Epidermal melanocyte (primary cell): ENCODE data around the gene ADGRA3.

Experiments
- DNase-seq: peaks from one replicate; pipeline ENCODE4 v3.0.0; 2011; ENCODE audit warnings: low spot score; ENCODE audit not compliant: insufficient read length

The ADGRA3 gene

GRCh38 chr4:22515888-22516541, at the start of gene ADGRA3:
ADGRA3 (minus strand) TSS chr4:22516066; CDS start chr4:22515784, 282 bp downstream.
- peak; percentile 60 for DNase-seq

DNA sequence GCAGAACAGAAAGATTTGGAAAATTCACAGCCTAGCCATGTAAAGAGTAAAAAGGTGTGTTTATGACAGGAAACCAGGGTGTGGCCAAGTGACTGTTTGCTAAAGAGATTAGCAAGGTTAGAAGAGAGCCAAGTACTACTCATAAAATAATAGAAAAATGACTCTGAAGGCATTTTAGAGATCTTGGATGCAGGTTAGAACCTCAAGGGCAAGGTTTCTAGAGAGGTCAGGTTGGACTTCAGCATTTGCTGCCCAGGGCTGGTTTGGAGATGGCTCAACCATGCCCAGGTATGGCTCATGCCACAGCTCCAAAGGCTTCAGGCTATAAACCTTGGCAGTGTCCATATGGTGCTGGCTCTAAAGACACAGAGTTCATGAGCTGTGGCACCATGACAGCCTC, 40.6 kb upstream of the ADGRA3 start:
- no peak for DNase-seq

DNA sequence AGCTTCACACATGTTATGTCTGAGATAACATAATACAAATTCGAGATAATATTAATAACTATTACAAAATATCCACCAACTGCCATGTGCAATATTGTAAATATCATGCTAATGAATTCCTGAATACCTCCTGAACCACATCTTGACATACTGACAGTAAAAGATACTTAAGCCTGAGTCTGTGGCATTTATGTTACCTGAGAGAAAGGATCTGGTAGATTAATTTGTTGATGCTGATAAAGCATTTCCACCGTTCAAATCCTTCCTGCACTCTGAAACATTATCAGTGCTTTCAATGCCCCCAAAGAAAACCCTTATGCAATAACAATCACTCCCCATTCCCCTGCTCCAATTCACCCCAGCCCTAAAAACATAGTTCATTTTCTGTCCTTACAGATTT, 38.8 kb upstream of the ADGRA3 start:
- DNase-seq: no peak

- no peak for DNase-seq
Observed at GRCh38 chr4:22553560-22553959, 37.7 kb upstream of the ADGRA3 start.

GRCh38 chr4:22552812-22553211, 36.9 kb upstream of the ADGRA3 start:
- no peak for DNase-seq

DNA sequence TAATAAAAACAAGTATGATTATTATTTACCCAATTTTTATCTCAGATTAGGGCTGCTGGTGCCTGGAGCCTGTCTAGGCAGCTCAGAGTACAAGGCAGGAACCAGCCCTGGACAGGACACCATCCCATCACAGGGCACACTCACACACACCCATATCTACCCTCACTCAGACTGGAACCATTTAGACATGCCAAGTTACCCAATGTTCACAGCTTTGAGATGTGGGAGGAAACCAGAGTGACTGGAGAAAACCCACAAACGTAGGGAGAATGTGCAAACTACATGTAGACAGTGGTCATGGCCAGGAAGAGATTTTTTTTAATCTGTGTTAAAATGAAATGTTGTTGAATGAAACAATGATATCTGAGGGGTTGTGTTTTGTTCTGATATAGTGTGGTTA, 35.7 kb upstream of the ADGRA3 start:
- no peak for DNase-seq

DNA sequence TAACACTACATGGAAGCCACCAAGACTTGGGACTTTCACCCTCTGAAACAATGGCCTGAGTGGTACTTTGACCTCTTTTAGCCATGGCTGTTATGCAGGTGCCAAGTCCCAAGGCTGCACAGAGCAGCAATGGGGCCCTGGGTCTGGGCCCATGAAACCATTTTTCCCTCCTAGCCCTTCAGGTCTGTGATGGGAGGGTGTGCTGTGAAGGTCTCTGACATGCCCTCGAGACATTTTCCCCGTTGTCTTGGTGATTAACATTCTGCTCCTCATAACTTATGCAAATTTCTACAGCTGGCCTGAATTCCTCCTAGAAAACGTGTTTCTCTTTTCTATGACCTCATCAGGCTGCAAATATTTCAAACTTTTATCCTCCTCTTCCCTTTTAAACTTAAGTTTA, 30.4 kb upstream of the ADGRA3 start:
- no peak for DNase-seq

DNA sequence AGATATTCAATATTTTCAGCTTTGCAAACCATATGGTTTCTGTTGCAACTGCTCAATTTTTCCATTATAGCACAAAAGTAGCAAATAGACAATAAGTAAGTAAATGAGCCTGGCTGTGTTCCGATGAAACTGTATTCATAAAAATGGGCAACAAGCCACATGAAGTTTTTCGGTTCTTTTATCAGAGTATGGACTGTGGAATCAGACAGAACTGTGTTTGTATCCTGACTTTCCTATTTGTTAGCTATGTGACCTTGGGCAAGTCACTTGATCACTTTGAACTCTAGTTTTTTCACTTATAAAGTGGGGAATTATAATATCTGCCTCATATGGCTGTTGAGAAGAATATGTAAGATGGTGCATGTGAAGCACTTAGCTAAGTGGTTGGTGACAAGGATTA, 23.4 kb upstream of the ADGRA3 start:
- no peak for DNase-seq

DNA sequence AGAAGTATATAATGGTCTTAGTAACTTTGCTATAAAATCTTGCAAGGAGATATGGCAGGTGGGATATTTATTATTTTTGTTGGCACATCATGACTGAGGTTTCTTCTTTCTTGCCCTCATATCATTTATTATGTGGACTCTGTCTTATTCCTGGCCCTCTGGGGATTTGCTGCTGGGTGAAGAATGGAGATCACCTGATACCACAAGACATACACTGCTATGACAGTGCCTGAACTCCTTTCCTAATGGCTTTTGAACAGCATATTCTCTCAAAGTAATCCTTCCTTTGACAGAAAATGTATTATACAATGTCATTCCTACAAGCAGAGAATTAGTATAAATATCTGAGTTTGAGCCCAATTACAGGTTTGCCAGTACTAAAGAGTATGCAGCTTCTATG, 22.0 kb upstream of the ADGRA3 start:
- DNase-seq: no peak

DNA sequence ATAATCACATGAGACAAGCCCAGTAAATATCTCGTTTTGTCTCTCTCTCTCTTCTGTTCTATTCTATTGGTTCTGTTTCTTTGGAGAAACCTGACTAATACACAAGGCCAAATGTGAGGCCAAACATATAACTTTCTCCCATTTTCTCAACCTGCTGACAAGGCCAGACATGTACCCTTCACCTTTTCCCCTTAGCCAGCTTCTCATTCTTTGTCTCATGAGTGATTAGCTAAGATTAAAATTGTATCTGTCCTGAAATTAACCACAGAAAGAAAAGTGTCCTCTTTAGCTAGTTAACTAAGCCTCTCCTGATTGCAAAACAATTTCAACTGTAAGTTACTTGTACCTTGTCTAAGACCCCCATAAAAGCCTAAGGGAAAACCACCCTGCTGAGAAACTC, 18.5 kb upstream of the ADGRA3 start:
- no peak for DNase-seq

DNA sequence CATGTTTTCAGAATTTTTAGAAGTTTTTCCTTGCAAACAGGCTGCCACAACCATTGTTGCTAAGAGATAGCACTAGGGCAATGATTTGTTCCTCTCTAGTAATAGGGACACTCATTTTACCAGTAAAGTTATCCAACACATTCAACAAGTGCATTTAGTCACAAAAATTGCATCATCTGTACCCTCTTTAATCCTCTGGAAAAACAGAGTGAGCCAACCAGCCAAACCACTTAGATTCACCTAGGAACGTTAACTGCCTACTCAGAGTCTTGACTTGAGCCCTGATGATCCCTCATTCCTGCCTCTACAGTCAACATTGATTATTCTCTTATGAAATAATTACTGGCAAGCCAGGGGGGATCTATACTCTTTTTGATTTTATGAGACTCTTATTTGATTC, 17.0 kb upstream of the ADGRA3 start:
- DNase-seq: no peak

DNA sequence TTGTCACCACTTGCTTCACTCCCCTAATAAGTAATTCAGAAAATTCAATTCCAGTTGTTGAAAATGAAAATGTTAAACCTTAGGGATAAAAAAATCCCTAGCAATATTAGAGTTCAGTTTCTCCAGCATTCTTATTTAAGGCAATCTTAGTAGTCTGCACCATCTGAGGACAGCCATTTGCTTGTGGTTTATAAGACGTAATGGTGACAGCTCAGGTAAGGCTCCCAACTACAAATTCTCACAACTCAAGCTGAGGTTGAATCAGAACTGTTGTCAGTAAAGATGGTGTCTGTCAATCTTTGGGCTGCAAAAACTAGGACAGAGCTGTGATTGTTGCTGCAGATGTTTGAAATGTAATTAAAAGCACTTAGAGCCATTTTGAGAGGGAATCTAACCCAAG, 16.3 kb upstream of the ADGRA3 start:
- no peak for DNase-seq

DNA sequence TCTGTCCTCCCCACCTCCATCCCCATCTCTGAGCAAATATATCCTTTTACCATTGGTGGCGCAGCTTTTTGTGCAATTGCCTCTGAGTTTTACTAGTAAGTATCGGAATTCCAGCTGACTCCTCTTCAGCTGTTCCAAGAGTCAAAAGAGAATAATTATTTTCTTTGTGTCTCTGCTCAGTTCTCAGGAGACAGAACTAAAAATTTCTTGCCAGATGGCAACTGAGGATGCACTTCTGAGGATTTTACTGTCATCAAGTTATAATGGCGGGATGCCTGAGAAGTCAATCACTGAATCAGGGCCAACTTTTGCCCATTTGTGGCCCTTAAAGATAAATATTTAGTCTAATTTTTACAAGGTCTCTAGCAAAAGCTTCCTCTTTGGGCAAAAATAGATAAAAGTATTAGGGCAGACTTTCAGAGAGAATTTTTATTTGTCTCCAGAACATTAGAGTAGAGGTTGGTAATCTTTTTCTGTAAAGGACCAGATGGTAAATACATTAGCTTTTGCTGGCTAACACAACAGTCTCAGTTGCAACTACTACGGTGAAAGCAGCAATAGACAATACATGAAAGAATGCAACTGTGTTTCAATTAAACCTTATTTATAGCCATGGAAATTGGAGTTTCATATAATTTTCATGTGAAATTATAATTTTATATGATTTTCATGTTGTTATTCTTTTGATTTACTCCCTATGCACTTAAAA, 15.6 kb upstream of the ADGRA3 start:
- no peak for DNase-seq

DNA sequence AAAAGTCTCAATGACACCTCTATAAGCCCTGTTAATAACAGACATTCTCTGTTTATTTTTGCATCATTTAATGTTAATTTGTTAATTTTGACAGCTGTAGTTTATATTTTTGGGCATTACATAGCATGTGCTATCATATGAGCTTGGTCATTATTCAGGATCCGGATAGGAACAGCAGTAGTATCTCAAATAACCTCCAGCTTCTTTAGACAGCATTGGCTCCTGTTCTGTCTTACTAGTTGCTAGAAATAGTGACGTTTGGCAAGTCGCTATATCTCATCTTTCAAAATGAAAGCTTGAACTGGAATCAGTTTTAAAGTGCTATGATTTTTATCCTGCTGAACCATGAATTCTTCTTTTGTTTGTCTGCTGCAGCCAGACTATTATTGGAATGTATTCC, 9.0 kb upstream of the ADGRA3 start:
- DNase-seq: no peak

- DNase-seq: no peak
Observed at GRCh38 chr4:22522706-22523501, 7.0 kb upstream of the ADGRA3 start.

- no peak for DNase-seq
Observed at GRCh38 chr4:22522206-22522605, 6.3 kb upstream of the ADGRA3 start.

DNA sequence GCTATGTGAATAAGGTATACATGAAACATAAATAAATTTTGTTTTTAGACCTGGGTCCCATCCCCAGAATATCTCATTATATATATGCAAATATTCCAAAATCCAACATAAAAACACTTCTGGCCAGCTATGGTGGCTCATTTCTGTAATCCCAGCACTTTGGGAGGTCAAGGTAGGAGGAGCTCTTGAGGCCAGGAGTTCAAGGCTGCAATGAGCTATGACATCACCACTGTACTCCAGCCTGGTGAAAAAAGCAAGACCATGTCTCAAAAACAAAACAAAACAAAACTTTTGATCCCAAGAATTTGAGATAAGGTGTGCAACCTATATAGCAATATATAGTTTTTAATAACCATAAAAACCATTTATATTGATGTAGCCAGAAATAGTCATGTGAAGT, 5.4 kb upstream of the ADGRA3 start:
- DNase-seq: no peak

GRCh38 chr4:22515145-22515887, 550 bp downstream of the ADGRA3 start:
- peak; percentile 75 for DNase-seq

DNA sequence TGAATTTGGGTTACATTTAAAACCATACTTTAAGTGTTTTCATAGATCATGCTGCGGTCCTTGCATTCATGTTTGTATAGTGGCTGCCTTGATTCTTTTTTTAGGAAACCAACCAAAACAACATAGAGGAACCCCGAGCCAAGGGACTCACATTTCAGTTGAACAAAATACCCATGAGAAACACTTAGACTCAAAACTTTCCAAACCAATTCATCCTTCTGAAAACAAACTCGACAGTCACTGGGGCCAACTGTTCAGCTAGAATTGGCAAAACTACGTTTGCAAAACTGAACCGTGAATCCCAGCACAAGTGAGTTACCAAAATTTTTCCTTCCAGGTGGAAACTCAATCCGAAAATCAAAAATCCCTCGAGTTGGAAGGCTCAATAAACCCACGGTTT, 1.4 kb downstream of the ADGRA3 start:
- DNase-seq: no peak

- no peak for DNase-seq
Observed at GRCh38 chr4:22514001-22514400, 1.9 kb downstream of the ADGRA3 start.

- DNase-seq: no peak
Observed at GRCh38 chr4:22512306-22512705, 3.6 kb downstream of the ADGRA3 start.

DNA sequence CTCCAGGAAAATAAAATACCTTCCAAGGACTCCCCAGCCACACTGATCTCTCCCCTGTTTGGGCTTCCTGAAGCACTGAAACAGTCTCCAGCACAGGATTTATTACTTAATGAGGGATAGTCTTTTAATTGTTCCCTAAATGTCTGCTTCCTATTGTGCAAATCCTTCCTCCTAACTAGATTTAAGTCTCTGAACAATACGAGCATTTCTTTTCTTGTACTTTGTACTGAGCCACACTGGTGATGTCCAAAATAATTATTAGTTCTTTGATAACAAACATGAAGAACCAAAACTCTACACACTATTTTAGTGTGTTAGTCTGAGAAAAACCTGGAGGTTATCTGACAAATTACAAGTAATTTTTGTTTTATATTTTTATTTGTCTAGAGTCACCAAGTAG, 5.1 kb downstream of the ADGRA3 start:
- DNase-seq: no peak
